Neural progenitor cell (in vitro differentiated cells): ENCODE data around the gene GTF2H2C. TPM values are rescaled to one million over a fixed set of nuclear protein-coding genes. Genes with fewer than 3 reads are reported as not detected.

Experiments
- DNase-seq: peaks from one replicate; pipeline ENCODE4 v3.0.0-alpha.2; 2016; ENCODE audit warnings: low spot score
- H2AFZ ChIP-seq: fragments of 200-600 bp; sonication (generic); replicated peaks from 2 replicates; pipeline ENCODE4 v1.6.1; 2016; ENCODE audit warnings: antibody characterized with exemption
- H3F3A ChIP-seq: fragments of 200-600 bp; sonication (generic); 2 replicates; pipeline ENCODE4 v1.6.1; 2016; ENCODE audit warnings: antibody characterized with exemption, low read depth
- H3K27ac ChIP-seq: fragments of 200-600 bp; sonication (generic); 2 replicates; pipeline ENCODE4 v1.5.1; 2016; ENCODE audit warnings: mild to moderate bottlenecking
- H3K27me3 ChIP-seq: fragments of 200-600 bp; sonication (generic); 2 replicates; pipeline ENCODE4 v1.6.1; 2016; ENCODE audit warnings: mild to moderate bottlenecking, moderate library complexity
- H3K36me3 ChIP-seq: fragments of 200-600 bp; sonication (generic); 2 replicates; pipeline ENCODE4 v1.5.1; 2016
- H3K4me1 ChIP-seq: fragments of 200-600 bp; sonication (generic); 2 replicates; pipeline ENCODE4 v1.6.1; 2016; ENCODE audit warnings: mixed run types
- H3K4me2 ChIP-seq: fragments of 200-600 bp; sonication (generic); 2 replicates; pipeline ENCODE4 v1.6.1; 2016
- H3K4me3 ChIP-seq: fragments of 200-600 bp; sonication (generic); 2 replicates; pipeline ENCODE4 v1.5.1; 2016
- H3K79me2 ChIP-seq: fragments of 200-600 bp; sonication (generic); 2 replicates; pipeline ENCODE4 v1.6.1; 2016; ENCODE audit warnings: low read depth
- H3K9ac ChIP-seq: fragments of 200-600 bp; sonication (generic); 2 replicates; pipeline ENCODE4 v1.6.1; 2016
- H3K9me3 ChIP-seq: fragments of 200-600 bp; sonication (generic); 2 replicates; pipeline ENCODE4 v1.5.1; 2016; ENCODE audit warnings: low read depth
- H4K20me1 ChIP-seq: fragments of 200-600 bp; sonication (generic); 2 replicates; pipeline ENCODE4 v1.6.1; 2016; ENCODE audit warnings: low read depth
- H3K27ac Mint-ChIP-seq: 3 replicates; pipeline ENCODE4 v1.8.0; 2021; ENCODE audit warnings: mixed read lengths
- H3K27me3 Mint-ChIP-seq: 2 replicates; pipeline ENCODE4 v1.8.0; 2022; ENCODE audit warnings: low read depth, mild to moderate bottlenecking, inconsistent platforms, moderate library complexity, mixed read lengths; ENCODE audit not compliant: insufficient read depth
- H3K36me3 Mint-ChIP-seq: 3 replicates; pipeline ENCODE4 v1.8.0; 2021; ENCODE audit warnings: mixed read lengths
- H3K4me1 Mint-ChIP-seq: 3 replicates; pipeline ENCODE4 v1.8.0; 2021; ENCODE audit warnings: mixed read lengths
- H3K4me3 Mint-ChIP-seq: 3 replicates; pipeline ENCODE4 v1.8.0; 2021; ENCODE audit warnings: mild to moderate bottlenecking, moderate library complexity, mixed read lengths
- H3K9me3 Mint-ChIP-seq: 3 replicates; pipeline ENCODE4 v1.8.0; 2020; ENCODE audit warnings: mixed read lengths
- EZH2 ChIP-seq: fragments of 200-600 bp; sonication (generic); IDR thresholded peaks from 2 replicates; pipeline ENCODE4 v1.6.1; 2017; ENCODE audit warnings: antibody characterized with exemption, mild to moderate bottlenecking, moderate library complexity
- EZH2phosphoT487 ChIP-seq: fragments of 200-600 bp; sonication (generic); IDR thresholded peaks from 2 replicates; pipeline ENCODE4 v1.6.1; 2017; ENCODE audit warnings: antibody characterized with exemption
- total RNA-seq: library from RNA; depleted of rRNA; stranded (reverse); fragments of >200 nt; gene quantifications from 2 replicates; pipeline ENCODE4 v1.2.3, GENCODE V29; 2015; ENCODE audit warnings: low replicate concordance
- TF ChIP-seq, protein P1 (sequence below): fragments of 200-600 bp; sonication (generic); IDR thresholded peaks from 2 replicates; pipeline ENCODE4 v1.5.1; 2017; ENCODE audit warnings: antibody characterized with exemption, mild to moderate bottlenecking

The GTF2H2C gene
- total RNA-seq, 1 donor from 2014 or later: 71.9 TPM

DNA sequence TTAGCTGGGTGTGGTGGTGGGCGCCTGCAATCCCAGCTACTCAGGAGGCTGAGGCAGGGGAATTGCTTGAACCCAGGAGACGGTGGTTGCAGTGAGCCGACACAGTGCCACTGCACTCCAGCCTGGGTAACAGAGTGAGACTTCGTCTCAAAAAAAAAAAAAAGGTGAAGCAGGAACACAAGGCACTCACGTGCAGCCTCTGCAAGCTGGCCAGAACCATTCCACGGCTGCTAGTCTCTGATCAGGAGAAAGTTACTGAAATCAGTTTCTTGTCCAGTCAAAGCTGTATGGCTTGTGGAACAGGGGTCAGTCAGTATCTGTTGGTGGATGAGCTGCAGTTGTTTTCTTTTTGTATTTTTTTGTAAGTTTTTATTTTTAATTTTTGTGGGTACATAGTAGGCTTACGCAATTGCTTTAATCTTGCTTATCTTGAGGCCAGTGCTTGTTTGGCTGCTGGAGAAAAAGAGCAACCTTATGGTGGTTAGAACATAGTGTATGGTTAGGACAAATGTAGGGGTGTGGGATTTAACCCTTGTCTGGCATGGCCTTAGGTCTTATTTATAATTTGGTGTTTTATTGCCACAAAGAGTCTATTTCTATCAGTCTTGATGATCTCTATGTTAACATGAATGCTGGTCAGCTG is 32.7 kb upstream of the GTF2H2C start:
- no peaks in the 10 kb centered on the region for H3F3A ChIP-seq
- H3K9ac ChIP-seq: no peak overlapping the region
- H2AFZ ChIP-seq: no peak overlapping the region
- Mint-ChIP-seq H3K4me1 (peaks cover 17% of the 10 kb centered on the region), H3K9me3 (no peaks in the 10 kb centered on the region), H3K27ac (no peak overlapping the region), H3K27me3 (no peaks in the 10 kb centered on the region), H3K4me3 (no peak overlapping the region), H3K36me3 (no peaks in the 10 kb centered on the region)
- H3K9me3 ChIP-seq: no peaks in the 10 kb centered on the region
- H3K36me3 ChIP-seq: peaks cover 4% of the 10 kb centered on the region
- H3K4me3 ChIP-seq: no peak overlapping the region
- H3K79me2 ChIP-seq: peaks cover 3% of the 10 kb centered on the region
- no peak overlapping the region for H3K27ac ChIP-seq
- no peak overlapping the region for H3K4me2 ChIP-seq
- H3K27me3 ChIP-seq: no peaks in the 10 kb centered on the region
- DNase-seq: no peak
- peaks cover 15% of the 10 kb centered on the region for H4K20me1 ChIP-seq
- TF ChIP-seq EZH2phosphoT487 (no peak), EZH2 (no peak)
- TF ChIP-seq, protein P1, sequence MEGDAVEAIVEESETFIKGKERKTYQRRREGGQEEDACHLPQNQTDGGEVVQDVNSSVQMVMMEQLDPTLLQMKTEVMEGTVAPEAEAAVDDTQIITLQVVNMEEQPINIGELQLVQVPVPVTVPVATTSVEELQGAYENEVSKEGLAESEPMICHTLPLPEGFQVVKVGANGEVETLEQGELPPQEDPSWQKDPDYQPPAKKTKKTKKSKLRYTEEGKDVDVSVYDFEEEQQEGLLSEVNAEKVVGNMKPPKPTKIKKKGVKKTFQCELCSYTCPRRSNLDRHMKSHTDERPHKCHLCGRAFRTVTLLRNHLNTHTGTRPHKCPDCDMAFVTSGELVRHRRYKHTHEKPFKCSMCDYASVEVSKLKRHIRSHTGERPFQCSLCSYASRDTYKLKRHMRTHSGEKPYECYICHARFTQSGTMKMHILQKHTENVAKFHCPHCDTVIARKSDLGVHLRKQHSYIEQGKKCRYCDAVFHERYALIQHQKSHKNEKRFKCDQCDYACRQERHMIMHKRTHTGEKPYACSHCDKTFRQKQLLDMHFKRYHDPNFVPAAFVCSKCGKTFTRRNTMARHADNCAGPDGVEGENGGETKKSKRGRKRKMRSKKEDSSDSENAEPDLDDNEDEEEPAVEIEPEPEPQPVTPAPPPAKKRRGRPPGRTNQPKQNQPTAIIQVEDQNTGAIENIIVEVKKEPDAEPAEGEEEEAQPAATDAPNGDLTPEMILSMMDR: no peak
- H3K4me1 ChIP-seq: peaks cover 9% of the 10 kb centered on the region

DNA sequence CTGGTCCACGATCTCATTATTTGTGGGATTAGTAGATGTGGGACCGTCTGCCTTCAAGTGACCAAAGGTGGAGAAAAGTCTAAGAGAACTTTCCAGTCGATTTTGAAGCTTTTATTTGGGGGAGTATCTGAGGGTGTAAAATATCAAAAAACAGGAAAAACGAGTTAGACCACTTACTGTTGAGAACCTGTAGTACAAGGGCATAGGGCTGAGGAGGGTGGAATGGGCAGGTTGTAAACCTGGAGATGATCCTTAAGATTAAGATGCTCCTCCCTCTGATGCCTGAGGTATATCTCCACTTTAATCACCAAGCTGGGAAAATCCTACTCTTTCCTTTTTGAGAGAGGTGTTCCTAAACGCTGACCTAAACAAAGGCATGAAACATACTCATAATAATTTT is 32.0 kb upstream of the GTF2H2C start:
- Histone ChIP-seq H3K27me3 (no peaks in the 10 kb centered on the region), H3K4me1 (peaks cover 9% of the 10 kb centered on the region), H3K27ac (no peak overlapping the region), H3K79me2 (peaks cover 5% of the 10 kb centered on the region), H3K36me3 (peaks cover 4% of the 10 kb centered on the region), H2AFZ (no peak overlapping the region), H4K20me1 (peaks cover 15% of the 10 kb centered on the region), H3K9me3 (no peaks in the 10 kb centered on the region), H3K9ac (no peak overlapping the region), H3K4me3 (no peak overlapping the region), H3K4me2 (no peak overlapping the region), H3F3A (no peaks in the 10 kb centered on the region)
- H3K36me3 Mint-ChIP-seq: no peaks in the 10 kb centered on the region
- no peak overlapping the region for H3K4me3 Mint-ChIP-seq
- peaks cover 17% of the 10 kb centered on the region for H3K4me1 Mint-ChIP-seq
- no peak overlapping the region for H3K27ac Mint-ChIP-seq
- no peaks in the 10 kb centered on the region for H3K9me3 Mint-ChIP-seq
- no peaks in the 10 kb centered on the region for H3K27me3 Mint-ChIP-seq
- TF ChIP-seq EZH2 (no peak), EZH2phosphoT487 (no peak)
- TF ChIP-seq, protein P1: no peak
- no peak for DNase-seq

DNA sequence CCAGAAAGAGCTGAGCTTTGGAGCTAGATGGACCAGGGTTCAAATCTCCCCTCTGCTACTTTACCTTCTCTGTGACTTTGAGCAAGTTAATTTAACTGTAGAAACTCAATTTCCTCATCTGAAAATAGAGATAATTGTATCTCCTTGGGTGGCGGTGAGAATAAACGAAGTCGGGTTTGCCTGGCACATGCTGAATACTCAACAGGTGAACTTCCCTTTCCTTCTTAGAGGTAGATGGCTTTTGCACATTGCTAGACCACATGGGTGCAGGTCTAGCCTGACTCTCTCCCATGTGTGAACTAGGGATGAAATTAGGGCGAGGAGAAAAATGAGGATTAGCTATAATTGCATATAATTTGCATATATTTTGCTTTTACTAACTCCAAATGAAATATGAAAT is 31.4 kb upstream of the GTF2H2C start:
- Mint-ChIP-seq H3K27ac (no peak overlapping the region), H3K4me1 (peaks cover 17% of the 10 kb centered on the region), H3K9me3 (no peaks in the 10 kb centered on the region), H3K27me3 (no peaks in the 10 kb centered on the region), H3K4me3 (no peak overlapping the region), H3K36me3 (no peaks in the 10 kb centered on the region)
- no peak overlapping the region for H3K4me2 ChIP-seq
- TF ChIP-seq EZH2phosphoT487 (no peak), EZH2 (no peak)
- TF ChIP-seq, protein P1: no peak
- H2AFZ ChIP-seq: no peak overlapping the region
- H3K4me1 ChIP-seq: peaks cover 9% of the 10 kb centered on the region
- H3K27me3 ChIP-seq: no peaks in the 10 kb centered on the region
- H4K20me1 ChIP-seq: peaks cover 15% of the 10 kb centered on the region
- H3K79me2 ChIP-seq: peaks cover 5% of the 10 kb centered on the region
- DNase-seq: no peak
- no peaks in the 10 kb centered on the region for H3K9me3 ChIP-seq
- no peaks in the 10 kb centered on the region for H3F3A ChIP-seq
- H3K27ac ChIP-seq: no peak overlapping the region
- no peak overlapping the region for H3K4me3 ChIP-seq
- H3K36me3 ChIP-seq: peaks cover 4% of the 10 kb centered on the region
- no peak overlapping the region for H3K9ac ChIP-seq
